WERI-Rb-1 (cell line): ENCODE data around the gene LEF1.
"Not testable (repeated sequence)": the region's sequence is repeated elsewhere in the genome, so short reads cannot be mapped to it uniquely, and the experiment has no call there.

ENCODE experiments used
- DNase-seq: peaks from one replicate; pipeline ENCODE4 v3.0.0-alpha.2; 2020
- H3K27ac ChIP-seq: fragments of 250-450 bp; sonication (Bioruptor Pico); 2 replicates; pipeline ENCODE4 v1.5.1; 2020; ENCODE audit warnings: mild to moderate bottlenecking, moderate library complexity
- H3K27me3 ChIP-seq: fragments of 250-450 bp; sonication (Bioruptor Pico); 2 replicates; pipeline ENCODE4 v1.5.1; 2021; ENCODE audit warnings: mild to moderate bottlenecking, low read depth, moderate library complexity; ENCODE audit not compliant: insufficient read depth, severe bottlenecking
- H3K36me3 ChIP-seq: fragments of 250-450 bp; sonication (Bioruptor Pico); 2 replicates; pipeline ENCODE4 v1.5.1; 2020; ENCODE audit warnings: mild to moderate bottlenecking, moderate library complexity
- H3K4me3 ChIP-seq: 2 replicates; pipeline ENCODE4 v1.5.1; 2011; ENCODE audit warnings: low read depth, mild to moderate bottlenecking, control low read depth, low read length
- H3K9me3 ChIP-seq: fragments of 250-450 bp; sonication (Bioruptor Pico); 2 replicates; pipeline ENCODE4 v1.5.1; 2021; ENCODE audit warnings: mild to moderate bottlenecking, moderate library complexity; ENCODE audit not compliant: severe bottlenecking
- CTCF ChIP-seq: IDR thresholded peaks from 2 replicates; pipeline ENCODE4 v1.5.1; 2011; ENCODE audit warnings: low read depth, mild to moderate bottlenecking, control low read depth, inconsistent platforms, low read length

The LEF1 gene

GRCh38 chr4:108024085-108024877 is 144.5 kb downstream of the LEF1 start:
- no peak for DNase-seq
- Histone ChIP-seq H3K27me3 (no peaks in the 10 kb centered on the region), H3K4me3 (no peak overlapping the region), H3K9me3 (no peaks in the 10 kb centered on the region), H3K36me3 (peaks cover 98% of the 10 kb centered on the region), H3K27ac (no peak overlapping the region)
- TF ChIP-seq CTCF, result no peak

GRCh38 chr4:108018884-108019187 is 149.9 kb downstream of the LEF1 start:
- Histone ChIP-seq H3K36me3 (peaks cover 100% of the 10 kb centered on the region), H3K27ac (no peak overlapping the region), H3K27me3 (no peaks in the 10 kb centered on the region), H3K9me3 (no peaks in the 10 kb centered on the region), H3K4me3 (no peak overlapping the region)
- no peak for TF ChIP-seq CTCF
- DNase-seq, result no peak

GRCh38 chr4:108018040-108018883 is 150.5 kb downstream of the LEF1 start:
- H3K27me3 ChIP-seq, result no peaks in the 10 kb centered on the region
- H3K9me3 ChIP-seq, result no peaks in the 10 kb centered on the region
- peak overlapping the region; percentile 30; the same call in 1 of the 2 replicates for H3K27ac ChIP-seq
- H3K36me3 ChIP-seq, result peaks cover 100% of the 10 kb centered on the region
- no peak overlapping the region for H3K4me3 ChIP-seq
- peak; percentile 85 for TF ChIP-seq CTCF
- peak; percentile 84 for DNase-seq

GRCh38 chr4:108013955-108014354 is 154.8 kb downstream of the LEF1 start:
- Histone ChIP-seq H3K36me3 (peaks cover 95% of the 10 kb centered on the region), H3K27ac (no peak overlapping the region), H3K4me3 (no peak overlapping the region), H3K27me3 (no peaks in the 10 kb centered on the region), H3K9me3 (no peaks in the 10 kb centered on the region)
- TF ChIP-seq CTCF, result no peak
- no peak for DNase-seq

GRCh38 chr4:108013327-108013726 is 155.4 kb downstream of the LEF1 start:
- no peak for DNase-seq
- no peak overlapping the region for H3K27ac ChIP-seq
- H3K27me3 ChIP-seq, result no peaks in the 10 kb centered on the region
- TF ChIP-seq CTCF, result no peak
- no peaks in the 10 kb centered on the region for H3K9me3 ChIP-seq
- H3K36me3 ChIP-seq, result peaks cover 89% of the 10 kb centered on the region
- no peak overlapping the region for H3K4me3 ChIP-seq

- H3K36me3 ChIP-seq, result peaks cover 86% of the 10 kb centered on the region
- not testable (repeated sequence) for DNase-seq, H3K27me3 ChIP-seq, H3K9me3 ChIP-seq, H3K4me3 ChIP-seq, H3K27ac ChIP-seq
These were observed 156.3 kb downstream of the LEF1 start for GRCh38 chr4:108012382-108012781.
